K562 (cell line): ENCODE measurements around the gene PRDX2. TPM values are rescaled to one million over a fixed set of nuclear protein-coding genes. Genes with fewer than 3 reads are reported as not detected.

Source experiments
- ESRRA ChIP-seq: fragments of 450-650 bp; IDR thresholded peaks from 2 replicates; pipeline ENCODE4 v1.6.1; 2014; ENCODE audit warnings: low read depth, mild to moderate bottlenecking, moderate library complexity, borderline replicate concordance
- NEUROD1 ChIP-seq: fragments of 150-350 bp; IDR thresholded peaks from 2 replicates; pipeline ENCODE4 v1.6.1; 2014; ENCODE audit warnings: borderline replicate concordance, low read length, low read depth; ENCODE audit not compliant: partially characterized antibody
- RAD21 ChIP-seq, 2 experiments: fragments of 250-450 bp in 1 of 2; fragments of 450-650 bp in 1 of 2; sonication (Bioruptor Pico) in 1 of 2; formaldehyde crosslinking in 1 of 2; IDR thresholded peaks in 1 of 2; conservative IDR thresholded peaks in 1 of 2; 2 replicates each; pipeline versions ENCODE4 v1.4.0 to v1.8.0; 2020 to 2022; ENCODE audit warnings: mild to moderate bottlenecking in 2 of 2, moderate library complexity in 1 of 2
- RFX7 ChIP-seq: fragments of 250-450 bp; sonication (Bioruptor Pico); IDR thresholded peaks from 2 replicates; pipeline ENCODE4 v1.5.1; 2021; ENCODE audit warnings: mild to moderate bottlenecking
- SMARCE1 ChIP-seq: fragments of 450-650 bp; IDR thresholded peaks from 2 replicates; pipeline ENCODE4 v1.7.1; 2016; ENCODE audit warnings: mild to moderate bottlenecking
- TBP ChIP-seq: optimal IDR thresholded peaks from 2 replicates; pipeline ENCODE3; 2011; ENCODE audit warnings: low read depth, low read length, improper control_type of control experiment
- TEAD1 ChIP-seq, 2 experiments: fragments of 450-650 bp in 1 of 2; sonication (generic) in 1 of 2; formaldehyde crosslinking; IDR thresholded peaks; 2 replicates each; pipeline versions ENCODE4 v1.4.0 to v1.8.0; 2020 to 2022; ENCODE audit warnings: mild to moderate bottlenecking in 2 of 2, missing genetic modification reagents in 1 of 2
- TFAM ChIP-seq: fragments of 250-450 bp; sonication (Bioruptor Pico); conservative IDR thresholded peaks from 2 replicates; pipeline ENCODE4 v1.5.0; 2021; ENCODE audit warnings: mild to moderate bottlenecking, moderate library complexity
- ZBTB1 ChIP-seq: sonication (generic); formaldehyde crosslinking; IDR thresholded peaks from 2 replicates; pipeline ENCODE4 v1.8.1; 2023; ENCODE audit warnings: missing genetic modification reagents, low read depth, mild to moderate bottlenecking, borderline replicate concordance
- ZNF212 ChIP-seq: fragments of 450-650 bp; formaldehyde crosslinking; IDR thresholded peaks from 2 replicates; pipeline ENCODE4 v1.4.0; 2020; ENCODE audit warnings: mild to moderate bottlenecking
- ZNF830 ChIP-seq: fragments of 250-450 bp; sonication (Bioruptor Pico); IDR thresholded peaks from 2 replicates; pipeline ENCODE4 v1.5.0; 2021; ENCODE audit warnings: mild to moderate bottlenecking
- polyA plus RNA-seq, 8 experiments: library from polyadenylated mRNA; depleted of rRNA in 4 of 8; stranded (reverse) in 5 of 8; unstranded in 3 of 8; fragments of >200 nt; fragmentation: Nextera tagmentation in 2 of 8; fragmentation: Illumina TruSeq in 1 of 8; extraction: Ambion mirVana in 2 of 8; extraction: Trizol in 1 of 8; gene quantifications; 2 replicates each; pipeline versions ENCODE4 v1.2.1 to v1.2.3, GENCODE V29; 2011 to 2014; ENCODE audit warnings: inconsistent platforms in 1 of 8, missing spikeins in 1 of 8
- total RNA-seq, 7 experiments: library from RNA; depleted of rRNA in 6 of 7; stranded (reverse); fragments of >200 nt in 6 of 7; fragmentation: Illumina TruSeq in 2 of 7; extraction: Trizol in 2 of 7; gene quantifications; 2 replicates each; pipeline versions ENCODE4 v1.2.1 to v1.2.3, GENCODE V29; 2011 to 2021; ENCODE audit warnings: low replicate concordance in 1 of 7
- TF ChIP-seq, protein P1 (sequence below): conservative IDR thresholded peaks from 2 replicates; pipeline ENCODE4 v1.6.1; 2011; ENCODE audit warnings: low read depth, mild to moderate bottlenecking, low read length; ENCODE audit not compliant: control insufficient read depth
- TF ChIP-seq, protein P2 (sequence below): fragments of 450-650 bp; IDR thresholded peaks from 2 replicates; pipeline ENCODE4 v1.6.1; 2017; ENCODE audit warnings: antibody characterized with exemption, mild to moderate bottlenecking
- TF ChIP-seq, protein P3 (sequence below): sonication (generic); formaldehyde crosslinking; IDR thresholded peaks from 2 replicates; pipeline ENCODE4 v1.8.0; 2023; ENCODE audit warnings: mild to moderate bottlenecking, missing genetic modification reagents
- TF ChIP-seq, protein P4 (sequence below): fragments of 450-650 bp; IDR thresholded peaks from 2 replicates; pipeline ENCODE4 v1.6.1; 2016; ENCODE audit warnings: antibody characterized with exemption

Gene PRDX2
- total and polyA plus RNA-seq, 9 of the 15 experiments (the other 6 are each of a cell fraction or from before 2014, with no cell fraction given), result 206 to 1,183 (median 415) TPM

DNA sequence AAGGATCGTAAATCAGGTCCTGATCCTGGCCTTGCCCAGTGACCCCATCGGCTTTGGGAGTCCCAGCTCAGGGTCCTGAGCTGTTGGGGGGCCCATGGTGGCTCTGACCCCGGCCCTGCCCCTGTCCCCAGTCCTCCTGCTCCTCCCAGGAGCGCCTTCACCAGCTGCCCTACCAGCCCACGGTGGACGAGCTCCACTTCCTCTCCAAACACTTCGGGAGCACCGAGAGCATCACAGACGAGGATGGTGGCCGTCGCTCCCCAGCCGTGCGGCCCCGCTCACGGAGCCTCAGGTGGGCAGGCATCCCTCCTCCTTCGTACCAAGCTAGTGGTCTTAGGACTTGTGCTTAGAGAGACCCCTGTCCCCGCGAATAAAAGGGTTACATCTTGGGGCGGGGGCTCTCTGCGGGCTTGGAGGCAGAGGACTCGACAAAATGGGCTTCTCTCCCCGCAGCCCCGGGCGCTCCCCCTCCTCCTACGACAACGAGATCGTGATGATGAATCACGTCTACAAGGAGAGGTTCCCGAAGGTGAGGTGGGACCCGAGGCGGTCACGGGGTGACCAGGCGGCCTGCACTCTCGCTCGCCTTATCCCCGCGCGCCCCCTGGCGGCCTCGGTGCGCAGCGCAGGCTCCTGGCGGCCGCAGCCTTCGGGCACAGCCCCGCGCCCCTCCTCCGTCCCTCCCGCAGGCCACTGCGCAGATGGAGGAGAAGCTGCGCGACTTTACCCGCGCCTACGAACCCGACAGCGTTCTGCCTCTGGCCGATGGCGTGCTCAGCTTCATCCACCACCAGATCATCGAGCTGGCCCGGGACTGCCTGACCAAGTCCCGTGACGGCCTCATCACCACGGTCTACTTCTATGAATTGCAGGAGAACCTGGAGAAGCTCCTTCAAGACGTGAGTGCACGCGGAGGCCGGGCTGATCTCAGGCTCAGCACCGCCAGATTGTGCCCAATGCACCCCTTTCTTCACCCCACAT lies 45.8 kb upstream of the PRDX2 start (continued):
- TF ChIP-seq ZNF830 (CRISPR knock-in tag) (no peak), ZNF212 (CRISPR knock-in tag) (no peak), RFX7 (CRISPR knock-in tag) (no peak), NEUROD1 (no peak), ESRRA (peak; percentile 56; the same call in 1 of the 2 replicates), ZBTB1 (no peak), TEAD1 (CRISPR knock-in tag; IDR thresholded peaks at IDR 0.05) (0 out of 4 replicates have a peak, but pooled peaks of 1 of the 2 experiments have one; percentile 41), TFAM (CRISPR knock-in tag) (no peak), TBP (no peak), SMARCE1 (no peak), RAD21 (CRISPR knock-in tag; conservative IDR thresholded peaks at IDR 0.05 in 1 of 2, IDR thresholded peaks at IDR 0.05 in 1 of 2) (peak; percentile 93 to 98)
- TF ChIP-seq, protein P1, sequence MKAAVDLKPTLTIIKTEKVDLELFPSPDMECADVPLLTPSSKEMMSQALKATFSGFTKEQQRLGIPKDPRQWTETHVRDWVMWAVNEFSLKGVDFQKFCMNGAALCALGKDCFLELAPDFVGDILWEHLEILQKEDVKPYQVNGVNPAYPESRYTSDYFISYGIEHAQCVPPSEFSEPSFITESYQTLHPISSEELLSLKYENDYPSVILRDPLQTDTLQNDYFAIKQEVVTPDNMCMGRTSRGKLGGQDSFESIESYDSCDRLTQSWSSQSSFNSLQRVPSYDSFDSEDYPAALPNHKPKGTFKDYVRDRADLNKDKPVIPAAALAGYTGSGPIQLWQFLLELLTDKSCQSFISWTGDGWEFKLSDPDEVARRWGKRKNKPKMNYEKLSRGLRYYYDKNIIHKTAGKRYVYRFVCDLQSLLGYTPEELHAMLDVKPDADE, result peak; percentile 48; the same call in 1 of the 2 replicates
- TF ChIP-seq, protein P2, sequence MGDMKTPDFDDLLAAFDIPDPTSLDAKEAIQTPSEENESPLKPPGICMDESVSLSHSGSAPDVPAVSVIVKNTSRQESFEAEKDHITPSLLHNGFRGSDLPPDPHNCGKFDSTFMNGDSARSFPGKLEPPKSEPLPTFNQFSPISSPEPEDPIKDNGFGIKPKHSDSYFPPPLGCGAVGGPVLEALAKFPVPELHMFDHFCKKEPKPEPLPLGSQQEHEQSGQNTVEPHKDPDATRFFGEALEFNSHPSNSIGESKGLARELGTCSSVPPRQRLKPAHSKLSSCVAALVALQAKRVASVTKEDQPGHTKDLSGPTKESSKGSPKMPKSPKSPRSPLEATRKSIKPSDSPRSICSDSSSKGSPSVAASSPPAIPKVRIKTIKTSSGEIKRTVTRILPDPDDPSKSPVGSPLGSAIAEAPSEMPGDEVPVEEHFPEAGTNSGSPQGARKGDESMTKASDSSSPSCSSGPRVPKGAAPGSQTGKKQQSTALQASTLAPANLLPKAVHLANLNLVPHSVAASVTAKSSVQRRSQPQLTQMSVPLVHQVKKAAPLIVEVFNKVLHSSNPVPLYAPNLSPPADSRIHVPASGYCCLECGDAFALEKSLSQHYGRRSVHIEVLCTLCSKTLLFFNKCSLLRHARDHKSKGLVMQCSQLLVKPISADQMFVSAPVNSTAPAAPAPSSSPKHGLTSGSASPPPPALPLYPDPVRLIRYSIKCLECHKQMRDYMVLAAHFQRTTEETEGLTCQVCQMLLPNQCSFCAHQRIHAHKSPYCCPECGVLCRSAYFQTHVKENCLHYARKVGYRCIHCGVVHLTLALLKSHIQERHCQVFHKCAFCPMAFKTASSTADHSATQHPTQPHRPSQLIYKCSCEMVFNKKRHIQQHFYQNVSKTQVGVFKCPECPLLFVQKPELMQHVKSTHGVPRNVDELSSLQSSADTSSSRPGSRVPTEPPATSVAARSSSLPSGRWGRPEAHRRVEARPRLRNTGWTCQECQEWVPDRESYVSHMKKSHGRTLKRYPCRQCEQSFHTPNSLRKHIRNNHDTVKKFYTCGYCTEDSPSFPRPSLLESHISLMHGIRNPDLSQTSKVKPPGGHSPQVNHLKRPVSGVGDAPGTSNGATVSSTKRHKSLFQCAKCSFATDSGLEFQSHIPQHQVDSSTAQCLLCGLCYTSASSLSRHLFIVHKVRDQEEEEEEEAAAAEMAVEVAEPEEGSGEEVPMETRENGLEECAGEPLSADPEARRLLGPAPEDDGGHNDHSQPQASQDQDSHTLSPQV, result no peak
- TF ChIP-seq, protein P3, sequence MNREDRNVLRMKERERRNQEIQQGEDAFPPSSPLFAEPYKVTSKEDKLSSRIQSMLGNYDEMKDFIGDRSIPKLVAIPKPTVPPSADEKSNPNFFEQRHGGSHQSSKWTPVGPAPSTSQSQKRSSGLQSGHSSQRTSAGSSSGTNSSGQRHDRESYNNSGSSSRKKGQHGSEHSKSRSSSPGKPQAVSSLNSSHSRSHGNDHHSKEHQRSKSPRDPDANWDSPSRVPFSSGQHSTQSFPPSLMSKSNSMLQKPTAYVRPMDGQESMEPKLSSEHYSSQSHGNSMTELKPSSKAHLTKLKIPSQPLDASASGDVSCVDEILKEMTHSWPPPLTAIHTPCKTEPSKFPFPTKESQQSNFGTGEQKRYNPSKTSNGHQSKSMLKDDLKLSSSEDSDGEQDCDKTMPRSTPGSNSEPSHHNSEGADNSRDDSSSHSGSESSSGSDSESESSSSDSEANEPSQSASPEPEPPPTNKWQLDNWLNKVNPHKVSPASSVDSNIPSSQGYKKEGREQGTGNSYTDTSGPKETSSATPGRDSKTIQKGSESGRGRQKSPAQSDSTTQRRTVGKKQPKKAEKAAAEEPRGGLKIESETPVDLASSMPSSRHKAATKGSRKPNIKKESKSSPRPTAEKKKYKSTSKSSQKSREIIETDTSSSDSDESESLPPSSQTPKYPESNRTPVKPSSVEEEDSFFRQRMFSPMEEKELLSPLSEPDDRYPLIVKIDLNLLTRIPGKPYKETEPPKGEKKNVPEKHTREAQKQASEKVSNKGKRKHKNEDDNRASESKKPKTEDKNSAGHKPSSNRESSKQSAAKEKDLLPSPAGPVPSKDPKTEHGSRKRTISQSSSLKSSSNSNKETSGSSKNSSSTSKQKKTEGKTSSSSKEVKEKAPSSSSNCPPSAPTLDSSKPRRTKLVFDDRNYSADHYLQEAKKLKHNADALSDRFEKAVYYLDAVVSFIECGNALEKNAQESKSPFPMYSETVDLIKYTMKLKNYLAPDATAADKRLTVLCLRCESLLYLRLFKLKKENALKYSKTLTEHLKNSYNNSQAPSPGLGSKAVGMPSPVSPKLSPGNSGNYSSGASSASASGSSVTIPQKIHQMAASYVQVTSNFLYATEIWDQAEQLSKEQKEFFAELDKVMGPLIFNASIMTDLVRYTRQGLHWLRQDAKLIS, result no peak
- TF ChIP-seq, protein P4, sequence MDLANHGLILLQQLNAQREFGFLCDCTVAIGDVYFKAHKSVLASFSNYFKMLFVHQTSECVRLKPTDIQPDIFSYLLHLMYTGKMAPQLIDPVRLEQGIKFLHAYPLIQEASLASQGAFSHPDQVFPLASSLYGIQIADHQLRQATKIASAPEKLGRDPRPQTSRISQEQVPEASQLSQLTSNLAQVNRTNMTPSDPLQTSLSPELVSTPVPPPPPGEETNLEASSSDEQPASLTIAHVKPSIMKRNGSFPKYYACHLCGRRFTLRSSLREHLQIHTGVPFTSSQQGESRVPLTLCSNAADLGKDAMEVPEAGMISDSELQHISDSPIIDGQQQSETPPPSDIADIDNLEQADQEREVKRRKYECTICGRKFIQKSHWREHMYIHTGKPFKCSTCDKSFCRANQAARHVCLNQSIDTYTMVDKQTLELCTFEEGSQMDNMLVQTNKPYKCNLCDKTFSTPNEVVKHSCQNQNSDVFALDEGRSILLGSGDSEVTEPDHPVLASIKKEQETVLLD, result no peak
